ENCODE data around the gene CACNA1C. TPM values are rescaled to one million over a fixed set of nuclear protein-coding genes. Genes with fewer than 3 reads are reported as not detected.

The CACNA1C gene
- total and polyA plus RNA-seq, 10 of the 15 experiments (the other 5 are each of a cell fraction or from before 2014, with no cell fraction given) = under 0.01 to 0.15 (median 0.09) TPM; not detected in 5

GRCh38 chr12:2198542-2198941 lies 145.8 kb downstream of the CACNA1C start:
- no peak for FAIRE-seq
- no peak for ATAC-seq

More at GRCh38 chr12:2198542-2198941, 145.8 kb downstream of the CACNA1C start:
- Histone ChIP-seq H3K36me3 (ENCODE audit: control insufficient read depth in 2 of 2, insufficient read depth in 2 of 2, low read length in 1 of 2) (no peaks in the 10 kb centered on the region), H3K4me2 (ENCODE audit: control insufficient read depth, insufficient read depth) (no peak overlapping the region), H3K4me3 (no peak overlapping the region), H3K27me3 (replicated peaks in 1 of 2; ENCODE audit: control insufficient read depth in 2 of 2, insufficient read depth in 2 of 2, low read length in 1 of 2) (peaks cover 0 to 4% of the 10 kb centered on the region in 2 experiments; a peak in 2 of 4 replicates), H3K27ac (ENCODE audit: control insufficient read depth, insufficient read depth) (no peak overlapping the region), H3K4me1 (ENCODE audit: control insufficient read depth, insufficient read depth, low read length) (no peaks in the 10 kb centered on the region), H3K9me3 (replicated peaks; ENCODE audit: control insufficient read depth, insufficient read depth, low read length) (no peaks in the 10 kb centered on the region; the same call in 2 of the 3 replicates), H3K79me2 (ENCODE audit: control insufficient read depth, insufficient read depth, low read length) (no peaks in the 10 kb centered on the region), H4K20me1 (ENCODE audit: control insufficient read depth, insufficient read depth) (no peaks in the 10 kb centered on the region), H2AFZ (ENCODE audit: control insufficient read depth, low read depth, low read length) (no peak overlapping the region), H3K9ac (ENCODE audit: control insufficient read depth, insufficient read depth, low read length) (no peak overlapping the region)
- in situ Hi-C loops (cut with MboI) = no loop called here
- TF ChIP-seq MTA2 (IDR thresholded peaks at IDR 0.05; ENCODE audit: low read depth) (no peak), ETV6 (conservative IDR thresholded peaks at IDR 0.05 in 1 of 2, IDR thresholded peaks at IDR 0.05 in 1 of 2; ENCODE audit: borderline replicate concordance in 1 of 2, low read depth in 1 of 2) (no peak), SMAD5 (IDR thresholded peaks at IDR 0.05; ENCODE audit: low read depth) (no peak), SPI1 (IDR thresholded peaks at IDR 0.05; ENCODE audit: borderline replicate concordance, insufficient read depth, low read depth, low read length) (no peak), SRF (IDR thresholded peaks at IDR 0.05; ENCODE audit: low read depth in 2 of 2, low read length in 2 of 2) (no peak), LARP7 (IDR thresholded peaks at IDR 0.05) (no peak), HDGF (IDR thresholded peaks at IDR 0.05) (no peak), ZSCAN29 (IDR thresholded peaks at IDR 0.05) (no peak), RBBP5 (conservative IDR thresholded peaks at IDR 0.05) (no peak), POLR2AphosphoS5 (IDR thresholded peaks at IDR 0.05; ENCODE audit: low read length) (no peak), NKRF (conservative IDR thresholded peaks at IDR 0.05) (no peak), BCL3 (IDR thresholded peaks at IDR 0.05; ENCODE audit: borderline replicate concordance, insufficient read depth, low read depth, low read length, poor library complexity, severe bottlenecking) (no peak), ZNF384 (IDR thresholded peaks at IDR 0.05; ENCODE audit: borderline replicate concordance, low read depth, low read length) (no peak)
- RAD21 ChIA-PET (ENCODE audit: unreplicated experiment) = no interaction called here
- CTCF ChIA-PET = no interaction called here
- BruUV-seq (replicated peaks) = no TSS peak
- SMC1A ChIA-PET (ENCODE audit: uncharacterized antibody, unreplicated experiment) = no interaction called here
- POLR2A ChIA-PET = no interaction called here
- DNase-seq (ENCODE audit: low read depth, low spot score) = no peak
- WGBS (ENCODE audit: insufficient coverage, insufficient replicate concordance, low lambda C conversion rate, missing lambda C conversion rate) = 34% methylated on average over 5 of the region's 5 CpGs
- intact Hi-C loops (cut with micrococcal nuclease; ENCODE audit: unreplicated experiment) = no loop called here

Data from GM12878 (cell line).